GM12878 (cell line): ENCODE measurements around the gene TBC1D8B. TPM values are rescaled to one million over a fixed set of nuclear protein-coding genes. Genes with fewer than 3 reads are reported as not detected.

Experiments used
- ATAC-seq: fragments of 200-7000 bp; cut with Tn5 transposase; 3 replicates; pipeline ENCODE4 v1.9.1; 2020; ENCODE audit warnings: mild to moderate bottlenecking, moderate library complexity
- BruUV-seq: library from RNA; stranded (reverse); fragments of 400-500 nt; replicated peaks from 2 replicates; lab custom pipeline; 2021; lab: Mats Ljungman, UMichigan
- CTCF ChIA-PET: fragments of 300-600 bp; sonication (Branson Sonifier 250); formaldehyde crosslinking; extraction: SDS; loops from one replicate; lab custom pipeline; 2021; ENCODE audit warnings: inconsistent platforms; lab: Yijun Ruan, JAX
- POLR2A ChIA-PET: fragments of 350-600 bp; formaldehyde crosslinking; extraction: SDS; loops from one replicate; lab custom pipeline; 2021; ENCODE audit warnings: inconsistent platforms; lab: Charles Lee
- RAD21 ChIA-PET: fragments of 300-600 bp; sonication (Branson Sonifier 250); formaldehyde crosslinking; loops from one replicate; lab custom pipeline; 2023; ENCODE audit warnings: antibody characterized with exemption; ENCODE audit not compliant: unreplicated experiment; lab: Charles Lee
- SMC1A ChIA-PET: fragments of 300-600 bp; sonication (Branson Sonifier 250); formaldehyde crosslinking; loops from one replicate; lab custom pipeline; 2023; ENCODE audit not compliant: unreplicated experiment, uncharacterized antibody; lab: Charles Lee
- DNase-seq: peaks from one replicate; pipeline ENCODE4 v3.0.0-alpha.2; 2011; ENCODE audit warnings: low read depth, low spot score
- FAIRE-seq: peaks from 3 replicates; lab custom pipeline; 2011; peaks lifted over from hg19 to GRCh38; lab: Jason Lieb, UNC
- H2AFZ ChIP-seq: 2 replicates; pipeline ENCODE4 v1.6.0; 2011; ENCODE audit warnings: low read depth, low read length, control low read depth; ENCODE audit not compliant: control insufficient read depth
- H3K27ac ChIP-seq: 2 replicates; pipeline ENCODE4 v1.5.1; 2011; ENCODE audit warnings: control low read depth; ENCODE audit not compliant: control insufficient read depth, insufficient read depth
- H3K27me3 ChIP-seq, 2 experiments: replicated peaks in 1 of 2; 2 replicates each; pipeline versions ENCODE4 v1.6.0 to v1.6.1; 2011; ENCODE audit warnings: low read length in 1 of 2; ENCODE audit not compliant: control insufficient read depth in 2 of 2, insufficient read depth in 2 of 2
- H3K36me3 ChIP-seq, 2 experiments: 2 replicates each; pipeline ENCODE4 v1.5.1; 2011; ENCODE audit warnings: low read length in 1 of 2; ENCODE audit not compliant: control insufficient read depth in 2 of 2, insufficient read depth in 2 of 2
- H3K4me1 ChIP-seq: 2 replicates; pipeline ENCODE4 v1.6.1; 2011; ENCODE audit warnings: mild to moderate bottlenecking, low read length, moderate library complexity, mixed read lengths; ENCODE audit not compliant: control insufficient read depth, insufficient read depth
- H3K4me2 ChIP-seq: 2 replicates; pipeline ENCODE4 v1.6.0; 2011; ENCODE audit warnings: control low read depth; ENCODE audit not compliant: control insufficient read depth, insufficient read depth
- H3K4me3 ChIP-seq: fragments of 200-600 bp; sonication (generic); 2 replicates; pipeline ENCODE4 v1.5.1; 2016
- H3K79me2 ChIP-seq: 2 replicates; pipeline ENCODE4 v1.6.0; 2011; ENCODE audit warnings: low read length; ENCODE audit not compliant: control insufficient read depth, insufficient read depth
- H3K9ac ChIP-seq: 2 replicates; pipeline ENCODE4 v1.8.0; 2011; ENCODE audit warnings: low read length, control low read depth, mixed read lengths; ENCODE audit not compliant: control insufficient read depth, insufficient read depth
- H3K9me3 ChIP-seq: replicated peaks from 3 replicates; pipeline ENCODE4 v1.5.1; 2011; ENCODE audit warnings: mild to moderate bottlenecking, low read length; ENCODE audit not compliant: control insufficient read depth, insufficient read depth
- H4K20me1 ChIP-seq: 2 replicates; pipeline ENCODE4 v1.6.0; 2011; ENCODE audit not compliant: control insufficient read depth, insufficient read depth
- CUX1 ChIP-seq: IDR thresholded peaks from 2 replicates; pipeline ENCODE4 v1.6.1; 2012; ENCODE audit warnings: improper control_type of control experiment, low read depth, low read length; ENCODE audit not compliant: insufficient replicate concordance
- E2F8 ChIP-seq: fragments of 450-650 bp; IDR thresholded peaks from 2 replicates; pipeline ENCODE4 v1.6.1; 2018; ENCODE audit warnings: mild to moderate bottlenecking, low read depth, moderate library complexity; ENCODE audit not compliant: partially characterized antibody
- MEF2A ChIP-seq: IDR thresholded peaks from 2 replicates; pipeline ENCODE4 v1.6.1; 2011; ENCODE audit warnings: low read depth, mild to moderate bottlenecking, low read length, moderate library complexity; ENCODE audit not compliant: insufficient read depth
- PAX5 ChIP-seq: IDR thresholded peaks from 2 replicates; pipeline ENCODE4 v1.6.1; 2011; ENCODE audit warnings: low read depth, low read length, borderline replicate concordance
- POLR2AphosphoS2 ChIP-seq: IDR thresholded peaks from 2 replicates; pipeline ENCODE4 v1.6.1; 2011; ENCODE audit warnings: low read depth, mild to moderate bottlenecking, low read length, improper control_type of control experiment, moderate library complexity
- POU2F2 ChIP-seq: IDR thresholded peaks from 3 replicates; pipeline ENCODE4 v1.6.1; 2011; ENCODE audit warnings: low read depth, mild to moderate bottlenecking, low read length, borderline replicate concordance
- PRDM15 ChIP-seq: fragments of 450-650 bp; formaldehyde crosslinking; IDR thresholded peaks from 2 replicates; pipeline ENCODE4 v1.4.0; 2020; ENCODE audit warnings: mild to moderate bottlenecking, moderate library complexity
- ZNF274 ChIP-seq: IDR thresholded peaks from one replicate; pipeline ENCODE4 v1.8.0; 2011; ENCODE audit not compliant: insufficient read length, insufficient read depth
- WGBS: methylation state at CpG from one replicate; pipeline ENCODE4 v1.1.6; 2016; ENCODE audit warnings: low lambda C conversion rate; ENCODE audit not compliant: insufficient replicate concordance, insufficient coverage; ENCODE audit errors: missing lambda C conversion rate; 5-methylcytosine and 5-hydroxymethylcytosine counted together
- in situ Hi-C: fragments of 300-500 bp; cut with MboI; formaldehyde crosslinking; loops from 9 replicates; pipeline ENCODE4 v1.14.3; 2018; ENCODE audit warnings: mixed read lengths
- intact Hi-C: fragments of 100-400 bp; cut with micrococcal nuclease; formaldehyde crosslinking; loops from one replicate; pipeline ENCODE4 v1.14.2; 2022; ENCODE audit not compliant: unreplicated experiment
- polyA plus RNA-seq, 11 experiments: library from polyadenylated mRNA; depleted of rRNA in 4 of 11; unstranded in 6 of 11; stranded (reverse) in 5 of 11; fragments of >200 nt; fragmentation: Nextera tagmentation in 4 of 11; fragmentation: Illumina TruSeq in 1 of 11; extraction: Ambion mirVana in 4 of 11; extraction: Trizol in 1 of 11; gene quantifications; 1 replicate in 1 of 11; 2 replicates in 10 of 11; pipeline versions ENCODE4 v1.2.1 to v1.2.3, GENCODE V29; 2011 to 2016; ENCODE audit warnings: inconsistent platforms in 2 of 11, missing spikeins in 2 of 11, low read depth in 1 of 11
- total RNA-seq, 4 experiments: library from RNA; depleted of rRNA in 3 of 4; stranded (reverse); fragments of >200 nt in 3 of 4; fragmentation: Illumina TruSeq in 1 of 4; extraction: Trizol in 1 of 4; gene quantifications; 2 replicates each; pipeline versions ENCODE4 v1.2.1 to v1.2.3, GENCODE V29; 2013 to 2021

Gene TBC1D8B
- total and polyA plus RNA-seq, 10 of the 15 experiments (the other 5 are each of a cell fraction or from before 2014, with no cell fraction given), result 0.95 to 2.6 (median 1.6) TPM

- ATAC-seq (no peak), FAIRE-seq (no peak), DNase-seq (no peak)
- H3K27ac ChIP-seq, result no peak overlapping the region
- CTCF ChIA-PET, result interaction anchor here (1.8 to 2.6 kb wide), 2 partner anchors 9 to 57 kb away, joined by 8 to 12 read pairs; no protein-coding TSS in a partner anchor
- H3K9me3 ChIP-seq, result no peaks in the 10 kb centered on the region
- no TSS peak for BruUV-seq
- POLR2A ChIA-PET, result no interaction called here
- no peak overlapping the region for H3K4me3 ChIP-seq
- 17% methylated on average over 5 of the region's 5 CpGs for WGBS
- H4K20me1 ChIP-seq, result no peaks in the 10 kb centered on the region
- no peak overlapping the region for H2AFZ ChIP-seq
- in situ Hi-C loops (no loop called here), intact Hi-C loops (no loop called here)
- no peaks in the 10 kb centered on the region for H3K4me1 ChIP-seq
- no peaks in the 10 kb centered on the region for H3K79me2 ChIP-seq
- H3K9ac ChIP-seq, result no peak overlapping the region
- RAD21 ChIA-PET, result interaction anchor here (1.7 kb wide), 1 partner anchor 10 kb away, joined by 6 read pairs; no protein-coding TSS in a partner anchor
- H3K36me3 ChIP-seq, result no peaks in the 10 kb centered on the region
- SMC1A ChIA-PET, result no interaction called here
- no peak overlapping the region for H3K4me2 ChIP-seq
- H3K27me3 ChIP-seq, result no peaks in the 10 kb centered on the region
- TF ChIP-seq PRDM15 (no peak), E2F8 (no peak), ZNF274 (no peak), MEF2A (no peak), POLR2AphosphoS2 (no peak), CUX1 (no peak), PAX5 (no peak), POU2F2 (no peak)
Observed at GRCh38 chrX:106903856-106904528, 101.5 kb downstream of the TBC1D8B start.
